GM19452 (cell line): ENCODE data around the gene NUDT4B.
"Not testable (repeated sequence)": the region's sequence is repeated elsewhere in the genome, so short reads cannot be mapped to it uniquely, and the experiment has no call there.

Experiments used
- ATAC-seq: cut with Tn5 transposase; IDR thresholded peaks from one replicate; pipeline ENCODE4 v1.9.1; 2021; ENCODE audit not compliant: unreplicated experiment

NUDT4B gene

DNA sequence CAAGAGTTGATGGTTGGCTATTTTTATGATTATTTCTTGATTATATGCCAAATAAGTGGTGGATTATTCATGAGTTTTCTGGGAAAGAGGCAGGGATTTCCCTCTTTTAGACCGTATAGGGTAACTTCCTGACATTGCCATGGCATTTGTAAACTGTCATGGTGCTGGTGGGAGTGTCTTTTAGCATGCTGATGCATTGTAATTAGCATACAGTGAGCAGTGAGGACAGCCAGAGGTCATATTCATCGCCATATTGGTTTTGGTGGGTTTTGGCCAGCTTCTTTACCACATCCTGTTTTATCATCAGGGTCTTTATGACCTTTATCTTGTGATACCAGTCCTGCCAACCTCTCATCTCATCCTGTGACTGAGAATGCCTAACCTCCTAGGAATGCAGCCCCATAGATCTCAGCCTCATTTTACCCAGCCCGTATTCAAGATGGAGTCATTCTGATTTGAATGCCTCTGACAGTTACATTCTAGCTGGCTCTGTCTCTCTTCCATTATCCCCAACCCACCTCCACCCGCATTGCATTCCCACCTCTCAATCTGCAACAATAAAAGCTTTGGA is 45.3 kb downstream of the NUDT4B start:
- ATAC-seq, result not testable (repeated sequence)
